ENCODE data around the gene RPP30. TPM values are rescaled to one million over a fixed set of nuclear protein-coding genes. Genes with fewer than 3 reads are reported as not detected.
"Not testable (repeated sequence)": the region's sequence is repeated elsewhere in the genome, so short reads cannot be mapped to it uniquely, and the experiment has no call there.

The RPP30 gene
- polyA plus RNA-seq, 5 donors: 50.4 to 63.0 (median 53.9) TPM

GRCh38 chr10:90939116-90939515 lies 67.3 kb downstream of the RPP30 start:
- no peak for DNase-seq

DNA sequence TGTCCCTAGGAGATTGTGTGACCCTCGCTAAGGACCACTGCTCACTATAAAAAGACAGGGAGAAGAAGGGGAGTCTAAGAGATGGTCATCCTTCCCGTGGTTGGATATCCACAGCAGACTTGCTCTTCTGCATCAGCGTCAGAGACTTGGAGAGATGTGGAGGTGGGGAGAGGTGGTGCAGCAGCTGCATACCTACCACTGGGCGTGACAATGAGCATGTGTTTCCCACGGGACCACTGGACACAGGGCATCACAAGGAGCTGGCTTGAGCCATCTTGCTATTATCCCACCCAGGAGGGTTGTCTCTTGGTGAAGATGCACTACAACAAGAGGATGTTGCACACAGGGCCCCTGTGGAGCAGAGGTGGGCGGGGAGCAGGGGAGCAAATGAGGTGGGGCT lies 67.9 kb downstream of the RPP30 start:
- DNase-seq: no peak

- DNase-seq: not testable (repeated sequence)
Measured at GRCh38 chr10:90942980-90943379, 71.2 kb downstream of the RPP30 start.

- no peak for DNase-seq
Measured at GRCh38 chr10:90944749-90945148, 73.0 kb downstream of the RPP30 start.

DNA sequence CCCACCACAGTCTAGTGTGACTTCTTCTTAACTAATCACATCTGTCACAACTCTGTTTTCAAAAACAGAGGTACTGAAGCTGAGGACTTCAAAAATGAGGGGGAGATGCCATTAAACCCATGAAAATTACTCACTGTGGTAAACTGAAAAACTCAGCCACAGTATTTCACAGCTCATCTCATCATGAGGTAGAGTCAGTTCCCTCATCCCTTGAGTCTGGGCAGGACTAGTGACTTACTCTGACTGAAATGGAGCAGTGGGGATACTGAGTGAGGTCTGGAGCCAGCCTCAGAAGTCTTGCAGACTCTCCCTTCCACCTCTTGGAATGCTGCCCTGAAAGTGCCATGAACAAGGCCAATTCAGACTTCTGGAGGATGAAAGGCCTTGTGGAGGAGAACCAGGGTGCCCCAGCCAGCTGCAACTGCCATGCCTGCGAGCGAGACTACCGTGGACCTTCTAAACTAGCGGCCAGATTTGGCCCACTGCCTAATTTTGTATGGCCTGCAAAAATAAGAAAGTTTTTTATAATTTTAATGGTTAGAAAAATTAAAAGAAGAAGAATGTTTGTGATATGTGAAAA lies 73.8 kb downstream of the RPP30 start:
- DNase-seq: no peak

- DNase-seq: no peak
Measured at GRCh38 chr10:90947030-90947960, 75.5 kb downstream of the RPP30 start.

Other genes with a start within 250 kb of the RPP30 start
- under 1 TPM; 0.12 to 0.28 (median 0.19) TPM for gene HTR7, start 13.9 kb upstream of the RPP30 start, polyA plus RNA-seq (ENCODE audit: insufficient read depth in 1 of 5, insufficient read length in 5 of 5, low replicate concordance in 1 of 5)
- under 1 TPM in 4 of 5 donors, not detected in 1; 0.10 to 0.78 (median 0.21) TPM for gene ANKRD1, start 49.1 kb downstream of the RPP30 start, polyA plus RNA-seq (ENCODE audit: insufficient read depth in 1 of 5, insufficient read length in 5 of 5, low replicate concordance in 1 of 5)